Astrocyte (in vitro differentiated cells and primary cell): ENCODE results near the gene SPTBN1. TPM values are rescaled to one million over a fixed set of nuclear protein-coding genes. Genes with fewer than 3 reads are reported as not detected.
A peak's percentile ranks its signal among the peaks of the same experiment; 100 is the strongest.
"Not testable (repeated sequence)": the region's sequence is repeated elsewhere in the genome, so short reads cannot be mapped to it uniquely, and the experiment has no call there.

ENCODE experiments used
- DNase-seq: peaks from one replicate; pipeline ENCODE4 v3.0.0-alpha.2; 2010; ENCODE audit warnings: low read depth
- FAIRE-seq: peaks from 2 replicates; lab custom pipeline; 2011; peaks lifted over from hg19 to GRCh38; lab: Jason Lieb, UNC
- H2AFZ ChIP-seq: 2 replicates; pipeline ENCODE4 v1.6.0; 2012; ENCODE audit warnings: low read depth, low read length, inconsistent platforms
- H3K27ac ChIP-seq: 2 replicates; pipeline ENCODE4 v1.5.1; 2011; ENCODE audit warnings: low read depth, low read length, inconsistent platforms
- H3K27me3 ChIP-seq: 2 replicates; pipeline ENCODE4 v1.6.0; 2011; ENCODE audit warnings: low read length, inconsistent platforms; ENCODE audit not compliant: insufficient read depth
- H3K36me3 ChIP-seq: 2 replicates; pipeline ENCODE4 v1.5.1; 2011; ENCODE audit warnings: low read length, inconsistent platforms; ENCODE audit not compliant: insufficient read depth
- H3K4me1 ChIP-seq: 2 replicates; pipeline ENCODE4 v1.5.1; 2011; ENCODE audit warnings: low read length, inconsistent platforms; ENCODE audit not compliant: insufficient read depth
- H3K4me2 ChIP-seq: 2 replicates; pipeline ENCODE4 v1.6.0; 2012; ENCODE audit warnings: low read length, inconsistent platforms
- H3K4me3 ChIP-seq: 2 replicates; pipeline ENCODE4 v1.5.1; 2011; ENCODE audit warnings: low read depth, mild to moderate bottlenecking, low read length, inconsistent platforms; ENCODE audit not compliant: insufficient read depth
- H3K79me2 ChIP-seq: 2 replicates; pipeline ENCODE4 v1.6.0; 2012; ENCODE audit warnings: mild to moderate bottlenecking, low read length, inconsistent platforms; ENCODE audit not compliant: insufficient read depth
- H3K9ac ChIP-seq: 2 replicates; pipeline ENCODE4 v1.6.0; 2012; ENCODE audit warnings: mild to moderate bottlenecking, low read length, inconsistent platforms
- H3K9me3 ChIP-seq: 2 replicates; pipeline ENCODE4 v1.5.1; 2012; ENCODE audit warnings: low read depth, mild to moderate bottlenecking, low read length, inconsistent platforms; ENCODE audit not compliant: insufficient read depth
- H4K20me1 ChIP-seq: 2 replicates; pipeline ENCODE4 v1.6.0; 2012; ENCODE audit warnings: low read length, inconsistent platforms; ENCODE audit not compliant: insufficient read depth
- H3K27ac Mint-ChIP-seq: one replicate; pipeline ENCODE4 v1.8.0; 2021; ENCODE audit warnings: mild to moderate bottlenecking, mixed read lengths; ENCODE audit not compliant: unreplicated experiment
- H3K27me3 Mint-ChIP-seq: one replicate; pipeline ENCODE4 v1.8.0; 2021; ENCODE audit warnings: low read depth, mixed read lengths; ENCODE audit not compliant: unreplicated experiment
- H3K36me3 Mint-ChIP-seq: one replicate; pipeline ENCODE4 v1.8.0; 2021; ENCODE audit warnings: low read depth, mixed read lengths; ENCODE audit not compliant: unreplicated experiment
- H3K4me1 Mint-ChIP-seq: one replicate; pipeline ENCODE4 v1.8.0; 2021; ENCODE audit warnings: low read depth, mixed read lengths; ENCODE audit not compliant: unreplicated experiment
- H3K4me3 Mint-ChIP-seq: one replicate; pipeline ENCODE4 v1.8.0; 2021; ENCODE audit warnings: mild to moderate bottlenecking, moderate library complexity, mixed read lengths; ENCODE audit not compliant: unreplicated experiment
- H3K9me3 Mint-ChIP-seq: one replicate; pipeline ENCODE4 v1.8.0; 2021; ENCODE audit warnings: mild to moderate bottlenecking, mixed read lengths; ENCODE audit not compliant: unreplicated experiment
- EZH2 ChIP-seq: IDR thresholded peaks from 2 replicates; pipeline ENCODE4 v1.6.1; 2012; ENCODE audit warnings: mild to moderate bottlenecking, low read length, inconsistent platforms; ENCODE audit not compliant: insufficient read depth
- total RNA-seq: library from RNA; stranded (reverse); gene quantifications from 2 replicates; pipeline ENCODE4 v1.2.1, GENCODE V29; 2021
- TF ChIP-seq, protein P1 (sequence below): IDR thresholded peaks from 2 replicates; pipeline ENCODE4 v1.5.1; 2011; ENCODE audit warnings: low read depth, mild to moderate bottlenecking, inconsistent platforms, low read length, moderate library complexity; ENCODE audit not compliant: insufficient read depth

SPTBN1 gene
- total RNA-seq, 1 donor from 2014 or later: 311 TPM

DNA sequence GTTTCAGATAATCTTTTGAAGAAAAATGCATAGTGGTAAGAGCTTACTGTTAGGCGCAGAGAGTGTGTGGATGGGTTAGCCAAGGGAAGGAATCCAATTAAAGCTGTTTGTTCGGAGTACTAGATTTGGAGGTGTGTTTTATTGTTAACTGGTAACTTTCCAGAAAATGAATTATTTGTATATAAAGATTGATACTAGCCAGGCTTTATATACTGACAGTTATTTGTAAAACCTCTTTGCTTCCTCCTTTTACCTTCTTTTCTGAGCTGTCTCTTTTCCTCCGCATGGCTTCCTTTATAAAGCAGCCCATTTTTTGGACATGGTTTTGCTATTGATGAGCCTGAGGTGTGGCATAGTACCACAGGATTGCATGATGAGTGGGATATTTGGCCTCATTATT is 25.6 kb downstream of the SPTBN1 start:
- DNase-seq: no peak
- Histone ChIP-seq H3K79me2 (peaks cover 83% of the 10 kb centered on the region), H2AFZ (no peak overlapping the region), H3K27me3 (no peaks in the 10 kb centered on the region), H3K4me3 (no peak overlapping the region), H3K27ac (no peak overlapping the region), H3K4me1 (peaks cover 23% of the 10 kb centered on the region), H3K9ac (no peak overlapping the region), H4K20me1 (peaks cover 69% of the 10 kb centered on the region), H3K4me2 (no peak overlapping the region), H3K9me3 (no peaks in the 10 kb centered on the region), H3K36me3 (no peaks in the 10 kb centered on the region)
- Mint-ChIP-seq H3K27ac (no peak overlapping the region), H3K36me3 (peaks cover 12% of the 10 kb centered on the region), H3K27me3 (no peaks in the 10 kb centered on the region), H3K4me3 (no peak overlapping the region), H3K9me3 (no peaks in the 10 kb centered on the region), H3K4me1 (peaks cover 46% of the 10 kb centered on the region)
- no peak for FAIRE-seq
- TF ChIP-seq EZH2: no peak
- TF ChIP-seq, protein P1, sequence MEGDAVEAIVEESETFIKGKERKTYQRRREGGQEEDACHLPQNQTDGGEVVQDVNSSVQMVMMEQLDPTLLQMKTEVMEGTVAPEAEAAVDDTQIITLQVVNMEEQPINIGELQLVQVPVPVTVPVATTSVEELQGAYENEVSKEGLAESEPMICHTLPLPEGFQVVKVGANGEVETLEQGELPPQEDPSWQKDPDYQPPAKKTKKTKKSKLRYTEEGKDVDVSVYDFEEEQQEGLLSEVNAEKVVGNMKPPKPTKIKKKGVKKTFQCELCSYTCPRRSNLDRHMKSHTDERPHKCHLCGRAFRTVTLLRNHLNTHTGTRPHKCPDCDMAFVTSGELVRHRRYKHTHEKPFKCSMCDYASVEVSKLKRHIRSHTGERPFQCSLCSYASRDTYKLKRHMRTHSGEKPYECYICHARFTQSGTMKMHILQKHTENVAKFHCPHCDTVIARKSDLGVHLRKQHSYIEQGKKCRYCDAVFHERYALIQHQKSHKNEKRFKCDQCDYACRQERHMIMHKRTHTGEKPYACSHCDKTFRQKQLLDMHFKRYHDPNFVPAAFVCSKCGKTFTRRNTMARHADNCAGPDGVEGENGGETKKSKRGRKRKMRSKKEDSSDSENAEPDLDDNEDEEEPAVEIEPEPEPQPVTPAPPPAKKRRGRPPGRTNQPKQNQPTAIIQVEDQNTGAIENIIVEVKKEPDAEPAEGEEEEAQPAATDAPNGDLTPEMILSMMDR: no peak

DNA sequence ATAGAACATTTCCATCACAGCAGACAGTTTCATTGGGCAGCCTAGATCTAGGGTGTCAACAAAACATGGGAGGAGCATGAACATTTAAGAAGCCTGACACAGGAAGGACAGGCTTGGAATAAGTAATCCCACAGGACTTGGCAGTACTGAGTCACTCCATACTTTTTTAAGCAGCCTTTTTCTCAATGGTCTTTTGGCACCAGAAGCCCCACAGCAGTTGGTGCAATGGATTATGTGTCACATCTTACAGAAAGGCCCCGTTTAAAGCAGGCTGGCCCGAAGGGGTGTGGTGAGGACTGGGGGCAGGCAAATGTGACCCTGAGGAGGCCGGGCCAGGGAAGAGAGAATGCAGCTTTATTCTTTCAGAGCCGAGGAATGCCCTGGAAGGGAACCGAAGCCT is 26.6 kb downstream of the SPTBN1 start:
- peak overlapping the region; percentile 86 for H3K27ac Mint-ChIP-seq
- H3K4me2 ChIP-seq: peak overlapping the region; percentile 78
- peaks cover 64% of the 10 kb centered on the region for H4K20me1 ChIP-seq
- FAIRE-seq: peak; percentile 70
- peak overlapping the region; percentile 35 for H3K4me3 ChIP-seq
- no peak overlapping the region for H2AFZ ChIP-seq
- peaks cover 82% of the 10 kb centered on the region for H3K79me2 ChIP-seq
- H3K36me3 ChIP-seq: no peaks in the 10 kb centered on the region
- H3K9me3 Mint-ChIP-seq: no peaks in the 10 kb centered on the region
- peak; percentile 88 for DNase-seq
- TF ChIP-seq, protein P1: no peak
- no peak for TF ChIP-seq EZH2
- H3K4me1 Mint-ChIP-seq: peaks cover 45% of the 10 kb centered on the region
- H3K9me3 ChIP-seq: no peaks in the 10 kb centered on the region
- no peaks in the 10 kb centered on the region for H3K27me3 ChIP-seq
- peak overlapping the region; percentile 40 for H3K4me3 Mint-ChIP-seq
- peaks cover 23% of the 10 kb centered on the region for H3K4me1 ChIP-seq
- H3K9ac ChIP-seq: peak overlapping the region; percentile 49
- peaks cover 12% of the 10 kb centered on the region for H3K36me3 Mint-ChIP-seq
- no peaks in the 10 kb centered on the region for H3K27me3 Mint-ChIP-seq
- peak overlapping the region; percentile 72 for H3K27ac ChIP-seq

DNA sequence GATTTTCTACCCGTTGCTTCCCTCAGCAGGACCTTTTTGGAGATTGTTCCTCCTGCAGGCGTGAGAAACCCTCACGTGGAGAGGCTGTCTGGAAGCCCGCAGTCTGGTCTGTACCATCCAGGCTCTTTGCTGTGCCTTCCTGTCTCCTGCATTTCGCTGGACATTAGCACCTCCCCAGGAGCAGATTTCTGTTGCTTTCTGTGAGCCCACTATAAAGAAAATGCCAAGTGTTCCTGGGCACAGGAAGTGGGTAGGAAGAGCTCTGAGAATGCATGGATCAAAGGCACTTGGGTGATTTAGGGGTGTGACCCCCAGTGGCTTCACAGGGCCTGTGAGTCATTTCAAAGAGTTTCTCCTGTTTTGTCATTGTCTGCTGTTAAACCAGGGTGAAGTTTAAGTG is 27.3 kb downstream of the SPTBN1 start:
- Mint-ChIP-seq H3K36me3 (peaks cover 12% of the 10 kb centered on the region), H3K27me3 (no peaks in the 10 kb centered on the region), H3K4me3 (peak overlapping the region; percentile 52), H3K27ac (peak overlapping the region; percentile 86), H3K4me1 (peaks cover 45% of the 10 kb centered on the region), H3K9me3 (no peaks in the 10 kb centered on the region)
- H3K36me3 ChIP-seq: no peaks in the 10 kb centered on the region
- no peak for FAIRE-seq
- H4K20me1 ChIP-seq: peaks cover 62% of the 10 kb centered on the region
- peak overlapping the region; percentile 49 for H3K9ac ChIP-seq
- TF ChIP-seq, protein P1: no peak
- no peak for TF ChIP-seq EZH2
- peak overlapping the region; percentile 35 for H3K4me3 ChIP-seq
- H3K9me3 ChIP-seq: no peaks in the 10 kb centered on the region
- H3K79me2 ChIP-seq: peaks cover 80% of the 10 kb centered on the region
- H3K27me3 ChIP-seq: no peaks in the 10 kb centered on the region
- H3K4me1 ChIP-seq: peaks cover 29% of the 10 kb centered on the region
- peak overlapping the region; percentile 78 for H3K4me2 ChIP-seq
- DNase-seq: peak; percentile 64
- no peak overlapping the region for H2AFZ ChIP-seq
- peak overlapping the region; percentile 72 for H3K27ac ChIP-seq

DNA sequence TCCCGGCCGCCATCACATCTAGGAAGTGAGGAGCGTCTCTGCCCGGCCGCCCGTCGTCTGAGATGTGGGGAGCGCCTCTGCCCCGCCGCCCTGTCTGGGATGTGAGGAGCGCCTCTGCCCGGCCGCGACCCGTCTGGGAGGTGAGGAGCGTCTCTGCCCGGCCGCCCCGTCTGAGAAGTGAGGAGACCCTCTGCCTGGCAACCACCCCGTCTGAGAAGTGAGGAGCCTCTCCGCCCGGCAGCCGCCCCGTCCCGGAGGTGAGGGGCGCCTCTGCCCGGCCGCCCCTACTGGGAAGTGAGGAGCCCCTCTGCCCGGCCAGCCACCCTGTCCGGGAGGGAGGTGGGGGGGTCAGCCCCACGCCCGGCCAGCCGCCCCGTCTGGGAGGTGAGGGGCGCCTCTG is 29.6 kb downstream of the SPTBN1 start:
- not testable (repeated sequence) for H3K4me2 ChIP-seq, H3K9me3 ChIP-seq, H3K27ac ChIP-seq, H3K27me3 ChIP-seq, DNase-seq, H2AFZ ChIP-seq, H3K4me3 Mint-ChIP-seq, H3K27me3 Mint-ChIP-seq, H3K9me3 Mint-ChIP-seq, H3K27ac Mint-ChIP-seq, FAIRE-seq, H3K36me3 ChIP-seq, H3K9ac ChIP-seq, H3K4me3 ChIP-seq
- Histone ChIP-seq H3K79me2 (peaks cover 80% of the 10 kb centered on the region), H3K4me1 (peaks cover 30% of the 10 kb centered on the region), H4K20me1 (peaks cover 68% of the 10 kb centered on the region)
- peaks cover 14% of the 10 kb centered on the region for H3K36me3 Mint-ChIP-seq
- peaks cover 43% of the 10 kb centered on the region for H3K4me1 Mint-ChIP-seq
